SH-SY5Y (cell line): ENCODE measurements around the gene ALS2CL.

Source experiments
- GATA2 ChIP-seq: IDR thresholded peaks from 2 replicates; pipeline ENCODE4 v1.6.1; 2011; ENCODE audit warnings: mild to moderate bottlenecking, low read depth, low read length
- GATA3 ChIP-seq: IDR thresholded peaks from 2 replicates; pipeline ENCODE4 v1.6.1; 2011; ENCODE audit warnings: low read depth, mild to moderate bottlenecking, low read length, moderate library complexity

The ALS2CL gene

GRCh38 chr3:46710671-46711295, 17.3 kb upstream of the ALS2CL start:
- TF ChIP-seq GATA3 (no peak), GATA2 (no peak)

DNA sequence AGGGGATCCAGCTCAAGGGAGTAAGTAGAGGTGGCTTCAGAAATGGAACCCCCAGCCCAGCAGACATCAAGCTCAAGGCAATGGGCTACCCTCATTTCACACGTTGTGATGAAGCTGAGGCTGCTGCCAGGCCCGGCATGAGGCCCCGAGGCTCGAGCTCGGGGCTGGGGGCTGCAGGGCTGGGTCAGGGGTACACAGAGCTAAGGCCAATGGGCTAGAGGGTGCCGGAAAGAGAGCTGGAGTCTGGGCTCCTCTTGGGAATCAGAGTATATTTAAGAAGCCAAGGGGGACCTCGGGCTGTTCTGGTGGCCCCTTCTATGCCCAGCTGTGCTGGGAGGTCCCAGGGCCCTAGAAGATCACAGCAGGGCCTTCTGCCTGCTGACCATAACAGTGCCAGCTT, 16.8 kb upstream of the ALS2CL start:
- no peak for TF ChIP-seq GATA3
- TF ChIP-seq GATA2 = no peak

- no peak for TF ChIP-seq GATA3
- no peak for TF ChIP-seq GATA2
Observed at GRCh38 chr3:46709721-46710120, 16.2 kb upstream of the ALS2CL start.

- TF ChIP-seq GATA3 = no peak
Observed at GRCh38 chr3:46709157-46709654, 15.7 kb upstream of the ALS2CL start.

GRCh38 chr3:46708401-46709156, 15.1 kb upstream of the ALS2CL start:
- TF ChIP-seq GATA2 = no peak

GRCh38 chr3:46707601-46708011, 14.1 kb upstream of the ALS2CL start:
- TF ChIP-seq GATA2 (no peak), GATA3 (no peak)

DNA sequence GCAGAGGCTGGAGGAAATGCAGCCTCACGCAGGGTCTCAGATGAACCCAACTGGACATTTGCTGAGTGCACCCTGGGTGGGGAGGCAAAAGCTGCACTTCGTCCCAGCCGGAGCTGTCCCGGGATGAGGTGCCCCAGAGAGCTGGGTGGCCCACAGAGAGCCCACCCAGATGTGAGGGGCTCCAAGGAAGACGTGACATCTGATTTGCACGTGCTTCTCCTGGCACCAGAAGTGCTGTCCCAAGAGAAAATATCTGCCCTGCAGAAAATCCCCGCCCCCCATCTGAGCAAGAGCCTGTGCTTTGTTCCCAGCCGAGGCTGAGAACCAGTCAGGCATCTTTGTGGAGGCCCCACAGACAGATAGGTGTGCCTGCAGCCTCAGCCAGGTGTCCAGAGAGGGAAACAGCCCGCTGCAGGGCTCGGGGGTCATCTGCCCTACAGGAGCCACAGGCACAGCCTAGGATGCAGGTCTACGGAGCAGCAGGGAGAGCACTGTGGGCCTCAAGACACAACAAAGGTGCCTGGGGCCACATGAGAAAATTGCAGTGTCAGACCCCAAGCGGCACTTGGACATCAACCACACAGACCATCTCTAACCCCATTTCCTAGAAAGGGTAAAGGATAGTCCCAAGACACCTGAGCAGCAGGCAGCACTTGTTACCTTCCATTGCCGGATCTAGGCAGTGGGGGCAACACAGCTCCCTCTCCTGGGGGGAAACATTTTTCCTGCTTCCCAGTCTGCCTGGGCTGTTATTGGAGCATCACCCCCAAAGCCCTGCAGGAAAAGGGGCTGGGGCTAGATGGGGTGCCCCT, 13.5 kb upstream of the ALS2CL start:
- TF ChIP-seq GATA3 (no peak), GATA2 (no peak)

GRCh38 chr3:46705751-46706552, 12.5 kb upstream of the ALS2CL start:
- TF ChIP-seq GATA2 (no peak), GATA3 (no peak)

DNA sequence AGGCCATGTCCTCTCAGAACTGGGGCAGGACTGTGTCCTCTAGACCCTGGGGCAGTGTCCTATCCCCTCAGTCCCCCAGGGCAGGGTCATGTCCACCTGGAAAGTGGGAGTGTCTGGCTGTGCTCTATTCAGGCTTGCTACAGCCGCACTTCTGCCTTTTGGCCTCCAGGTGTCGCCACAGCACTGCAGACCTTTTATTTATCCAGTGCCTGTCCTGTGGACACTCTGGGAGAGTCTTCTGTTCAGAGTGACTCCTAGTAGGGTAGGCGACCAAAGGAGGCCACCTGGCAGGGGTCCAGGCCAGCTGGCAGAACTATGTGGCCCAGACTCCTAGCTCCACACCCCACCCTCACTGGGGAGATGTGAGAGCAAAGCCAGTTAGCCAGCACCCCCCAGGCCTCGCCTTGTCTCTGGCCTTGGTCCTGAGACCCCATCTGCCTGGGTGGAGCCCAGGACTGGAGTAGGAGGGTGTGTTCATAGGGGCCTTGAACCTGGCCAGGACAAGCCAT, 11.6 kb upstream of the ALS2CL start:
- TF ChIP-seq GATA3 (no peak), GATA2 (no peak)

DNA sequence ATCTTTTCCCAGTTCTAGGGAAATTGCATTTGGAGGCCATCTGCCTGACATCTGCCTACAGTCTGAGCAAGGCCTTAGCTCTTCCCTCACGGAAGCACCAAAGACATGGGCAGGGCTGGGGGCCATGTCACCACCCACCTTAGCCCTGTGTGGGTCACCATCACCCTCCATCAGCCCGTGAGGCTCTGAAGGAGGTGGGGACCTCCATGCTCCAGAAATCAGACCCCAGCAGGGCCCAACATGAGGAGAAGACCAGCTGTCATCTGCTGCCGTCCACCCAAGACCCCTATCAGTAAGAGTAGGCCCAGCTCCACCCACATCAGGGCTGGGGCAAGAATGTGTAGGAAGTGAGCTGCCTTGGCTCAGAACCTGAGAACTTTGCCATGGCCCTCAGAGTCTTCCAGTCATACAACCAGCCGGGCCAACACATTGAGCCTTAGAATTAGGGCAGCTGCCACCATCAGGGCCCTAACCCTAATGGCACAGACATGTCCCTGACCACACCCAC, 9.6 kb upstream of the ALS2CL start:
- TF ChIP-seq GATA3 = no peak
- no peak for TF ChIP-seq GATA2

DNA sequence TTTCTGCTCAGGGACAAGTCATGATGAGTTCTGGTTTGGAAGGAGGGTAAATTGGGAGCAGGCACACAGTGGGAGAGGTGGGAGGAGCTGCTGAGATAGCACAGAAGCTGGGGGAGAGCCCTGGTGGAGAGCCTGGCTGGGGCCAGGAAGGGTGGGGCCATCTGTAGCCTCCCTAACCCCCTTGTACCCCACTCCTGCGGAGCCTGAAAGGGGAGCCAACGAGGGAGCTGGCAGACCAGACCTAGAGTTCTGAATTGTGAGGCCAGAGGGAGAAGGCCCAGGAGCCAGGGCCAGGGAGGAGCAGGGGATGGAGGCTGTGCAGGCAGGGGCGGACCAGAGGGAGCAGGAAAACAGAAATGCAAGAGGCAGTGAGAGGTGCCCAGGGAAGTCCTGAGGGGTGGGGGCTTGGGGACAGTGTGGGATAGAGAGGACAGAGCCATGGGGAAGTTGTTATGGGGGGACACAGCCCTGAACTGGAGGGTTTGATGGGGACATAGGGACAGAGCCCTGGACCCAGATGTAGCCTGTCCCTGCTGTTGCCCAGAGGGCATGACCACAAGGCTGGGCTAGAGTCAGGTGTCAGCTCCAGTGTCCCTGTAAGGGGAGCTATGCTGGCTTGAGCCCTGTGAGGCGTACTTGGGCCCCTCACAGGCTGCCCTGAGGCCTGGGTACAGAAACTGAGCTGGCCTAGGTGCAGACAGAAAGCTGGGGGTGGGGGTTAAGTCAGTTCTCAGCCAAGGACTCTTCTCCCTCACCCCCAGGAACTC, 8.9 kb upstream of the ALS2CL start:
- TF ChIP-seq GATA3 = no peak
- no peak for TF ChIP-seq GATA2

GRCh38 chr3:46701181-46701939, 7.9 kb upstream of the ALS2CL start, which contains the start of gene TMIE:
TSS of gene TMIE (plus strand) at chr3:46701392. CDS start at chr3:46701488, 96 bp downstream.
- TF ChIP-seq GATA3 (no peak), GATA2 (no peak)
